GM12801 (cell line): ENCODE measurements around the gene EXOC4.

ENCODE experiments used
- CTCF ChIP-seq: IDR thresholded peaks from one replicate; pipeline ENCODE4 v1.5.1; 2011; ENCODE audit warnings: control low read depth; ENCODE audit not compliant: insufficient read length; ENCODE audit errors: extremely low read depth

Gene EXOC4

GRCh38 chr7:133303372-133303771, 50.5 kb downstream of the EXOC4 start:
- TF ChIP-seq CTCF = no peak

- TF ChIP-seq CTCF = no peak
Observed at GRCh38 chr7:133303931-133304330, 51.1 kb downstream of the EXOC4 start.

GRCh38 chr7:133309333-133309732, 56.5 kb downstream of the EXOC4 start:
- no peak for TF ChIP-seq CTCF

GRCh38 chr7:133310232-133310862, 57.5 kb downstream of the EXOC4 start:
- no peak for TF ChIP-seq CTCF

GRCh38 chr7:133313575-133313974, 60.7 kb downstream of the EXOC4 start:
- no peak for TF ChIP-seq CTCF

- no peak for TF ChIP-seq CTCF
Observed at GRCh38 chr7:133314084-133314483, 61.2 kb downstream of the EXOC4 start.

- TF ChIP-seq CTCF = no peak
Observed at GRCh38 chr7:133315332-133316040, 62.6 kb downstream of the EXOC4 start.
